ENCODE measurements around the gene CAMK4.

The CAMK4 gene

DNA sequence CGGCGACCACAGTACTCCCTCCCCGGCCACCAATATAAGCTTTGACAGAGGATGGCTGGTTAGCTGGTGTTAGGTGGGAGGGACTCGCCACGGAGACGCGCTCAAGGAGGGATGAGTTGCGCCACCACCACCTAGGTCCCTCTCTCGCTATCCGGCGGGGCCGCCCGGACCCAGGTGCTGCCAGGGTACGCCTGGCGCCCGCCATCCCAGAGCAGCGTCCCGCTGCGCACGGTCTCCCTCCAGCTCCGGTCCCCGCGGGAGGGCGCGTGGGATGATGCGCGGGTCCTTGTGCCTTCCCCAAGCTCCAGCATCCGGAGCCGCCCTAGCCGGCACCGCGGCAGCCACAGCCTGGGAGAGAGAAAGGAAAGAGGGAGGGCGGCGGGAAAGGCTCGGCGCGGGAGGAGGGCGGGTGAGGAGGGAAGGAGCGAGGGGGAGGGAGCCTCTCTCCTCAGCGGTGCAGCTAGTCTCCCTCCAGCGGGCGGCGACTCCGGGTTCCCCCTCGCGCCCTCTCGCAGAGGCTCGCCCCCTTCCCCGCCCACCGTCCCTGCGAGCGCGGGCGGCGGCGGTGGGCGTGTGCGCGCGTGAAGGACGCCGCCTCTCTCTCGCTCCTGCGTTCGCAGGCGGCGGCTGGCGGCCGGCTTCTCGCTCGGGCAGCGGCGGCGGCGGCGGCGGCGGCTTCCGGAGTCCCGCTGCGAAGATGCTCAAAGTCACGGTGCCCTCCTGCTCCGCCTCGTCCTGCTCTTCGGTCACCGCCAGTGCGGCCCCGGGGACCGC is at the start of gene CAMK4:
Gene CAMK4, plus strand, starts transcription at position 598 of the 774 bp plus-strand sequence. Its CDS starts 100 bp downstream, at position 698.
- peak; percentile 94 for DNase-seq

DNA sequence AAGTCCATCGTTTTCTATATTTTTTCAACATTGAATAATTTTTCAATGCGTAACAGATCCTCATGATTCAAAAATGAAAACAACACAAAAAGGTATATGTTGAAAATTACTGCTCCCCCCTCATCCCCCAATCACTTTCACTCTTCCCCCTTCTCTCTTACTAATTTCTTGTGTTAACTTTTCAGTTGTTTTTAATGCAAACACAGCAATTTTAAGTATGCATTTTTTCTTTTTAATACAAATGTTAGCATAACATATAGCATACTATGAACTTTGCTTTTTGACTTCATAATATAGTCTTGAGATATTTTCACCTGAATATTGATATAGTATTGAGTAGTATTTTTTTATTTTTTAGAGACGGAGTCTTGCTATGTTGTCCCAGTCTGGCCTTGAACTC is 41.1 kb upstream of the CAMK4 start:
- no peak for DNase-seq

DNA sequence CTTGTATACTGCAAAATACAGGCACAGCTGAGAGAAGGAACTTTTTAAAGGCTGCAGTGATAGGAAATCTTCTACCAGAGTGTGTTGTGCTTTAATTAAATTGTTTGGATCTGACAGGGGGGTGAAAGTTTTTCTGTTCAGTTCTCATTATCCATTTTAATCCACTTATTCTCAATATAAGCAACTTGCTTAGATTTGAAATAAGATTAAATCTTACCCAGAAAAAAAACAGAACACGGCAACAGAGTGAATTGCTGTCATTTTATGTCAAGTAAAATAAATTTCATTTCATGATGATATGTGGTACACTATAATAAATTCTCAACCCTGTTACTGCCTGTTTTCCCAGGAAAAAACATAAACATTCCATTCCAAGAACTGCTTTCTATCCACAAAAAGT is 37.1 kb upstream of the CAMK4 start:
- no peak for DNase-seq

DNA sequence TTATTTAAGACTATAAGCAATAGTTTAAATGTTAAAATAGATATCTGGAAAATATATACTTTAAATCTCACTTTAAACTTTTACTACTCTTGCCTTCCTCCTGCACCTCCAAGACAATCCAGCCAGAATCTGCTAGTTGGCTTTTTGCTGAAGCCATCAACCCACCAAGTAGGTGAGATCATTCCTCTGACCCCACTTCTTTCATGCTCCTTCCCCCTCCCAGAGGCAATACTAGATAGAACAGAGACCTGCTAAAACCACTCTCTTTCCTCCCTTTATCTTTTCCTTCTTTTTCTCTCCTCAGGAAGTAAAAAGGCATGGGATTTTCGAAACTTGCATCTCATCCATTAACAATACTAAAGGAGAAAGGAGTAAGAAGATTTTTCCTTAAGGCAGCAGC is 30.1 kb upstream of the CAMK4 start:
- DNase-seq: no peak

DNA sequence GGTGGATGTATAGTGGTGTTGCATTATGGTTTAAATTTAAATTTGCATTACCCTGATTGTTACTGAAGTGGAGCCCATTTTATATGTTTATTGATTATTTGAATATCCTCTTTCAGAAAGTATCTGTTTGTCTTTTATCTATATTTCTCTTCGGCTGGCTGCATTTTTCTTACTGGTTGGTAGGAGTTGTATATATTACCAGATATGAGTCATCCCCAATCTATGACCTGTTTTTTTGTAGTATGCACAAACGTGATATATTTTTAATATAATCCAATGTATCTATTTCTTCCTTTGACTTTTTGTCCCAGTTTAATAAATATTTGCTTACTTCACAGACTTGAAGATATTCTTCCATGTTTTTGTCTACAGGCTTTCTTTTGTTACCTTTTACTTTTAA is 29.3 kb upstream of the CAMK4 start:
- DNase-seq: no peak

DNA sequence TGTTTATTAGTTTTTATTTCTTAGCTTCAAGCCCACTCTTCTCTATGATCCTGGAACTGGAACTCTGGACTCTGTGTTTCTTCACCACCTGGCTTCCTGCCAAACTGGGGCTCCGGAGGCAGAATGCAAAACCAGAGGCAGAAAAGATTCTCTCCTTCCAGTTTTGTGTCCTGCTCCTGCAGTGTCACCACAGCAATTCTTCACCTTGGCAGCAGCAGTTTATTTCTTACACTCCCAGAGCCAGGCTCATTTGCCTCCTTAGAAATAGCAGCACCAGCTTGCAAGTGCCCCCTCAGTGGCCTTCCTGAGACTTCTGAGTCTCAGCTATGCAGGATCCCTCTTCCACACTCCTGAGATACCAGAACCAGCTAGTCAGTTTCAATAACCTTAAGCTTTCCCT is 26.7 kb upstream of the CAMK4 start:
- DNase-seq: peak; percentile 15

DNA sequence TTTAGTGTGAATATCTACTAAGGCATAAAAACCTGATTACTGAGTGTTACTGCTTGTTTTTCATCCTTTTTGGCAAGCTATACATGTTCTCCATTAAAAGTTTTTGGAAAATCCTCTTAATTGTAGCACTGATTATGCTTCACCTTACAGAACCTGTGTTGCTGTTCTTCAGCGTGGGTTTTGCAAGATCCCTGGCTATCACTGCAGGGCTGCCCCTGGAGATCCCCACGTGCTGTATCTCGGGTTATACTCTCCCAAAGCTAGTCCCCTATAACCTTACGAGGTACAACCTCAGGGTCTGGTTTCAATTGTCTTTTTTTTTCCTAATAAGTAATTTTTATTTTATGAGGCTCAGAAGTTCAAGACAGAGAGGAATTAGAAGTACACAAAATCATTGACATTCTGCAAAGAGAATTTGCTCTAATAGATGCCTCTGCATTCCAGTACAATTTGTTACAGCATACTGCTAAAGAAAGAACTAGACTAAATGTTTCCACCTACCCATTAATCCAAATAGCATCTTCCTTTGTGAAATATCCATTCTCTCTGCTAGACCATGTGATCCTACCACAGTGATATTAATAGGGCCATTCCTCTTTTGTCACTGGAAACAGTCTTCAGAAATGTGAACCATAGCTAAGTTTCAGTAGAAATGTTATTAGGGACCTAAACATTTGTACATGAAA is 25.8 kb upstream of the CAMK4 start:
- no peak for DNase-seq

DNA sequence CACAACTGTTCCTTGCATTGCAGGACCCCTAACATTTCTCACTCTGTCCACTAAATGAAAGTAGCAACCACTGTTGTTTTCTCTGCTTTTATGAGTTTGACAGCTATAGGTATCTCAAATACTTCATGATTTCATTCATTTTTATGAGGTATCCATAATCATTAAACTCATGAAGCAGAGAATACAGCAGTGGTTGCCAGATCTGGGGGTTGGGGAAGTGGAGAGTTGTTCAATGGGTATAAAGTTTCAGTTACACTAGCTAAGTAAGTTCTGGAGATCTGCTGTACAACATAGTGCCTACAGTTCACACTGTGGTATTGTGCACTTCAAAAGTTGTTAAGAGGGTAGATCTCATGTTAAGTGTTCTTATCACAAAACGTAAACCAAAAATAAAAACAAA is 23.4 kb upstream of the CAMK4 start:
- DNase-seq: no peak

DNA sequence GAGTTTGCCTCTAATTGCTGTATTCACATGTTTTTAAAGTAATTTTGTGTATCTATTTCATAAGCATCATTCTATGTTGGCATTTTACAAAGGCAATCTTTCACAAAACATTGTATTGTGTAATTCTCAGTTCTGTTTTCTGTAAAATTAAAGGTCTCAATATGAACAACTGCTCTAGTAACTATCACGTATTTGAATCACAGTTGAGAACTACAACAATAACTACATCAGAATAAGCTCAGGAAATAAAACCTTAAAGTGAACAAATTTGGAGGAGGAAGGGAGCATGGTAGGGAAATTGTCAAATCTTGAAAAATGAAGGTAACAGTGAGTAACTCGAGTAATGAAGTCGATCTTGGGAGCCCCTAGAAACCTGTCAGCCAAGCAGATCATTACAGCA is 22.5 kb upstream of the CAMK4 start:
- no peak for DNase-seq

DNA sequence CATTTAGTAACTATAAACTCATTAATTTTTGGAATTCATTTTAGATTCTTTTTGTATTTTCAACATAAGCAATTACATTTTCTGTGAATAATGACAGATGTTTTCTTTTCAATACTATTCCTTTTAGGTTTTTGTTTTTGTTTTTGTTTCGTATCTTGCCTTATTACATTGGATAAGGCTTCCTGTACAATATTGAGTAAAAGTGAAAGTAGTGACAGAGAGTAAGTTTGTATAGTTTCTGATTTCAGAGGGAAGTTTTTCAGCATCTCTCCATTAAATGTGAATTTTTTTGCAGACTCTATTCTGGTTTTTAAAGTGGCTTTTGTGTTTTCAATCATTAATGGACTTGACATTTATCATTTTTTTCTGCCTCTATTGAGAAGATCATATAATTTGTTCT is 12.8 kb upstream of the CAMK4 start:
- no peak for DNase-seq

DNA sequence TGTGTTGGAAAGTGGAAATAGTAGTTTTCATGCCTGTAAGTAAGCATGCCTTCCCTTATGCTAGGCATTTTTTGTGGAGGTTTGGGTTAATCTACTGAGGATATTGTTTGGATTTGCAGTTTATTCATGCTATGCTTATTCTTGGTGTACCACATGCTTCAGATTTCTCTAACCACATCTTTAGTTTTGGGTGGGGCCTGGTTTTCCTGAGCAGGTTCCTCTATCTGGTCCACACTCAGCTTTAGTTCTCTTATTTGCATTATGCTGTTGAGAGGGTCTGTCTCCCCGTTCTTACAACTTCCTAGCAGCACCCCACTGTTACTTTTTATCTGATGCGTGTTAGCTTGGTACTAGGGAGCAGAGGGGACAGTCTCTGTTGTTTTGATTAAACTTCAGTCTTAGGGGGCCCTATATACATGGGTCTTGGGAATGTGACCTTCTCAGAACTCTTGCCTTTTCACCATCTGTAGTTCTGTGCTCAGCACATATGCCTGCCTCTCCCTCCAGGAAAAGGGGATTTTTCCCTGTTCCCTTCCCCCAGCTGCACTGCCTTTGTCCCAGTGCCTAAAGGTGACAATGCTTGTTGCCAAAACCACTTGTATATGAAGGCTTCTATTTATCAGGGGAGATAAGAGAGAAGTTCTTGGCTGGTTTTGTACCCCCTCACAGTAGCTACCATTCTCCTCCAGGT is 10.0 kb upstream of the CAMK4 start:
- DNase-seq: no peak

DNA sequence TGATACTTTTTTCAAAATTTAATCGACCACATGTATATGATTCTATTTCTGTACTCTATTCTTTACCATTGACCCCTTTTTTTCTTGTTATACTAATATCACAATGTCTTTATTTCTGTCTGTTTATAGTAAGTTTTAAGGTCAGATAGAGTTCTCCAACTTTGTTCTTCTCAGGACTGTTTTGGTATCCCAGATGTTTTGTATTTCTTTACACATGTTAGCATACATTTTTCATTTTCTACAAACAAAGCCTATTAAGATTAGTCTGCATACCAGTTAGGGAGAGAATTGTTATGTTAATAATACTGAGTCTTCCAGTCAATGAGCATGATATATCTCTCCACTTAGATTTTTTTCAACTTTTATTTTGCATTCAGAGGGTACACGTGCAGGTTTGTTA is 8.2 kb upstream of the CAMK4 start:
- no peak for DNase-seq

DNA sequence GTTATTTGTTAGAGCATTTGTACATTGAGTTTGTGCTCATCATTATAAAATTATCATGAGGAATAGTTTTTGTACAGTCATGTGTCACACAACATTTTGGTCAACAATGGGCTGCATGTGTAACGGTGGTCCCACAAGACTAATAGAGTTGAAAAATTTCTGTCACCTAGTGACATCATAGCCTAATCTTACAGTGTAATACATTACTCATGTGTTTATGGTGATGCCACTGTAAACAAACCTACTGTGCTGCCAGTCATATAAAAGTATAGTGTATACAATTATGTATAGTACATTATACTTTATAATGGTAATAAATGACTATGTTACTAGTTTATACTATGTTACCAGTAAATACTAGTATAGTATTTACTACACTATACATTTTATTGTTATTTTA is 3.0 kb upstream of the CAMK4 start:
- DNase-seq: no peak

DNA sequence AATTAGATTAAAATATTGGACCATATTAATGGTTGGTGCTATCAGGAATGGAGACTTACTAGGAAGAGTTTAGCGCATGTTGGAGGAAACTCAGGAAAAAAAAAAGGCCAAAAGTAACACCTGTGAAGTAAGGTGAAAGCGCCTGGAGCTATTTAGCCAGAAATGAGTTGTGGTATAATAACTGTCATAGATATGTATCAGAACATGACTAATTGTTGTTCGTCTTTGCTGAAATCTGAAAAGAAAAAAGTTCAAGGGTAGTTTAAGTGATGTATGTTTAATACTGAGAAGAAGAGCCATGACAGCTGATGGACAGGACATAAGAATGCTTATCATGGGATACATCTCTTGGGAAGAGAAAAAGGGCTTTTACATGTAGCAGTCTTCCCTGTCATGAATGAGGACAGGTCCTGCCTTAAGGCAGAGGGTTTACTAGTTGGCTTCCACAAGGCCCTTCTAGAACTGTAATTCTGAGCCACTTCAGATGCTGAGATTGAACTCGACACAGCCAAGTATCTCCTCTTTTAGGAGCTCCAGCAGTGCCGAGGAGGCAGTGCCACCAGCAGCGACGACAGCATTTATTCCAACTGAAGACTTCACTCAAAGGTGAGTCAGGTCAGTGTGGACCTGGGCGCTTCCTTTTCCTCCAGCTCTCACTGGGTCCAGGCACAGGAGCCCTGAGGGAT is 940 bp upstream of the CAMK4 start:
- no peak for DNase-seq

DNA sequence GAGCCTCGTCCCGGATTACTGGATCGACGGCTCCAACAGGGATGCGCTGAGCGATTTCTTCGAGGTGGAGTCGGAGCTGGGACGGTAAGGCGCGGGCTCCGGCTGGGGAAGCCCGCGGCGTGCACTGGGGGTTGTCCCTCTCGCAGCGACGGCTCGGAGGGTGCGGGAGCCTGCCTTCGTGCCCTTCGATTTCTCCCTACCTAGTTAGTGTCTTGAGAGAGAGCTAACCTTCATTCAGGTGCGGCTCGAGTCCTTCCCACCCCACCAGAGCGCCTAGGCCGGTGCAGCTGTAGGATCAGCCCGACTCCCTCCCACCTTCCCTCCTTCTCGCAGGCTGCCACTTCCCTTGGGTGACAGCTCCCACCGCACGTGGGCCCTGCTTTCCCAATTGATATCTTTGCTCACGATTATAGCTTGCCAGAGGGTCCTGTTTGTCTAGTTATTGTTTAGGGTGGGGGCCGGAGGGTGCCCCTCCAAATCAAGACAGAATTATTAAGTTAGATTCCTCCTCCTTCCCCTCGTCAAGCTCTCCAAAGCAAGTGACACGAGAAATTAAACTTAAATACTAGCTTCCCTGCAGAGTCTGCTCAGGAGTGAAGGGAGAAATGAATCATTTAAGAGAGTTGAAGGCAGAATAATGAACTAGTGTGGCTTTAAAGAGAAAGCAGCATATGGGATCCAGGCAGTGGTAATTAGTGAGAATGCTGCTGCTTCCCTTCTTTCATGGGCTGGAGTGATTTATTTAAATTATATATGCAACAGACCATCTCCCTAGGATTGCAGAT is 569 bp downstream of the CAMK4 start:
- no peak for DNase-seq

DNA sequence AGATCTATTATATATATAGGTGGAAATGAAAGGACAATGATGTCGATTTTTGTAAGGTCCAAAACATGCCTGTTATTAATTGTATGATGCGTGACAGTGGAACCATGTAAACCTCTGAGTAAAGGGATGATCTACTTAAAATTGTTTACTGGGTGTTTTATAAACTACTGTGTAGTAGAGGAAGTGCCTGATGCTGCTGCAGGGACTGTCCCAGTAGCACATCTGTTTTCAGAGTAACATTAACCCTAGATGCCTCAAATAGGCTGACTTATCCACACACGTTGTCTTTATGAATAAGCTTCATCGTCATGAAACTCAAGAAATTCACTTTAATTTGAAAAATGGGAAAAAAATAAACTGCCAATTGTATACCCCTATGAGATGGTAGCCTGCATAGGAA is 1.7 kb downstream of the CAMK4 start:
- DNase-seq: no peak

DNA sequence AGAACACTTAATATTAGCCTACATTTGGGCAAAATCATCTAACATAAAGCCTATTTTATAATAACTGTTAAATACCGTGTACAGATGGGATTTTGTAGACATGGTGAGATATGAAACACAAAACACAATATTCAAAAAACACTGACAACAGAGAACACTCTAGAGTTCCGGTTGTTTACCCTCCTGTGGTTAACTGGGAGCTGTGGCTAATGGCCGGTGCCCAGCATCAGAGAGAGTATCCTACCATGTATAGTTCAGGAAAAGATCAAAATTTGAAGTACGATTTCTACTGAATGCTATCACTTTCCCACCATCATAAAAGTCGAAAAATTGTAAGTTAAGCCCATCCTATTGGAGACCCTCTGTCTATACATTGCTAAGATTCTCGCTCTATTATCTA is 2.4 kb downstream of the CAMK4 start:
- no peak for DNase-seq

DNA sequence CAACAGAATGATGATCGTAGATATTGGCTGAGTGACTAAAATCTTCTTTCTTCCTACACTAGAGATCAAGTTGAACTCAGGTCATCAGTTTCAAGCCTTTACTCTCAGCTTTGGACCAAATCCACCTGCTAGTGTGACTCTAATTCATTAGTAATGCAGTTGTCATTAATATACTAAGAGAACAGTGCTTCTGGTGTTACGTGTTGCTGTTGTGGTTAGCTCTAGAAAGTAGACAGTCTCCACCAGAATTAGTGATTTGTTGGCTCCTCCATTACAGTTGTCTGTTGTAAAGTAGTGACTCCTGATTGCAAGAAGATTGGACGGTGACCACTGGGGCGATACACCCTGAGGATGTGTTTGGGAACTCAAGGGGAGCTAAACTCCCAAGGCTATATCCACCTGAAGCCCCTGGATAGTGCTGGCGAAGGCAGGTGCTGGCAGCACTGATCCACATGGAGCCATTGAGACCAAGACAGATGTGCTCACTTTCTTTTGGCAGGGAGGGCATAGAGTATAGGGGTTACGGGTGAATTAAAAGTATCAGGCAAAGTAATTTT is 3.1 kb downstream of the CAMK4 start:
- DNase-seq: no peak

DNA sequence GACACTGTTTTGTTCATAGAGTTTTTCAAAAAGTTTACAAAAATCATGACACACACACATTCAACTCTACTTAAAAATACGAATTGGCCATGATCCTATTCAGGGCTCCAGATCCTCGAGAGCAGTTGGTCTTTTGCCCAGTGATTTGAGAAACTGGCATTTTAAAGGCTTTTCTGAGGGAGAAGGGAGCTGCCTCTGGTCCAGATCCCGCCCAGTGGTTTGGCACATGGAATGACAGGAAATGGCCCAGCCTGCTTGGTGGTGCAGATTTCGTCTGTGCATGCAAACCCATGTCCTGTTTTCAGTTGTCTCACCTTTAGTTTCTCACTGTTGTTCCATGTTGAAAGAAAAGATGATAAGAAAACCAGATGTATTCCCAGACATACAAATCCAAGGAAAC is 3.6 kb downstream of the CAMK4 start:
- no peak for DNase-seq

DNA sequence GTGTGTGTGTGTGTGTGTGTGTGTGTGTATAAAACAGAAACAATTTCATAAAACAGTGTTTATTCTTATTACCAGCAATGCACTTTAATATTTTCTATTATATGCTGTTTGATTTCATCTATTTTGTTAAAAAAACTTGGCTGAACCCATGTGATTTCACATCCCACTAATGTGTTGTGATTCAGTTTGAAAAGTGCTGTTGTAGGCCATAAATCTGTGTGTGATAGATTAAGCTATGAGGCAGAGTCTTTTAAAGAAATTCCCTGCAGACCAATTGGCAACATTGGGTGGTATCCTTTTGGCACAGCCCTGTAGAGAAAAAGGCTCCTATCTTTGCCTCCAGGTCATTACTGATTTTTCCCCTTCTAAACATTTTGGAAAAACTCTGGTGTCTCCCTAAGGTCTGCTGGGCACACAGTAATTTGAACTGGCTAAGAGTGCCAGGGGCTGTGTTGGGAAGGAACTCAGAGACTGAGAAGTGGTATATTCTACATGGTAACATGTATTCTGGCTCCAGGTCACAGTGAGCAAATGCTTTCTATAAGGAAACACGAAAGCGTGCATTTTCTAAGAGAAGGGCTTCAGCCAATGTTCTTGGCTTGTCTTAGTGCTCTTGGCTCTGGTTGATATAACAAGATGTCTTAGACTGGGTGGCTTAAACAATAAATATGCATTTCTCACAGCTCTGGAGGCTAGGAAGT is 4.5 kb downstream of the CAMK4 start:
- DNase-seq: no peak

DNA sequence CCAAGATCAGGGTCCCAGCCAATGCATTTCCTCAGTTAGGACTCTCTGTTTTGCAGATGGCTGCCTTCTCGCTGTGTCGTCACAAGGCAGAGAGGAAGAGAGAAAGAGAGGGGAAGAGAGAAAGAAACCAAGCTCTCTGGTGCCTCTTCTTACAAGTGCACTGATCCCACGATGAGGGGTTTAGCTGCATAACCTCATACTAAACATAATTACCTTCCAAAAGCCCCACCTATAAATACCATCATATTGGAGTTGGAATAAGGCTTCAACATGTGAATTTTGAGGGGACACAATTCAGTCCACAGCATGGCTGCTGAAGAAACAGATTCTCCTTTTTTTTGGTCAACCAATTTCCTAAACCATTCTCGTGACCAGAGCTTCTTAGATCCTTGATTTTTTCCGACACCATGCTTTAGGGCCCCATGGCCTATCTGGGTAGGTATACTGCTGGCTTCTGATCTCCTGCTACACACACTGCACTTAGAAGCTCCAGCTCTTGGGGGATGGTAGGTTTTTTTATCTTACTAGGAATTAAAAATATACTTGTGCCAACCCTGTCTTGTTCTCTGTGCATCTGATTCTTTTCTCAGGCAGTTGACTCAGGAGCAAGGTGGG is 5.1 kb downstream of the CAMK4 start:
- no peak for DNase-seq

Measured in eye (tissue), 1 donor.